RPMI7951 (cell line): ENCODE measurements around the gene RPS21. TPM values are rescaled to one million over a fixed set of nuclear protein-coding genes. Genes with fewer than 3 reads are reported as not detected.
A peak's percentile ranks its signal among the peaks of the same experiment; 100 is the strongest.
"Not testable (repeated sequence)": the region's sequence is repeated elsewhere in the genome, so short reads cannot be mapped to it uniquely, and the experiment has no call there.

Source experiments
- DNase-seq: peaks from one replicate; pipeline ENCODE4 v3.0.0-alpha.2; 2012; ENCODE audit warnings: low read depth
- total RNA-seq: library from RNA; depleted of rRNA; stranded (reverse); fragments of >200 nt; shearing (Covaris generic); gene quantifications from 2 replicates; pipeline ENCODE4 v1.2.3, GENCODE V29; 2014

The RPS21 gene
- total RNA-seq, 1 experiment from 2014 or later, result 2,752 TPM

- DNase-seq, result peak; percentile 75
These were observed 21.0 kb upstream of the RPS21 start for GRCh38 chr20:62365814-62366369.

- DNase-seq, result no peak
These were observed 20.4 kb upstream of the RPS21 start for GRCh38 chr20:62366370-62367135.

GRCh38 chr20:62367136-62367632 is 19.7 kb upstream of the RPS21 start, which contains the start of gene LAMA5:
LAMA5 (minus strand) TSS chr20:62367312; CDS start chr20:62367245, 67 bp downstream.
- DNase-seq, result peak; percentile 64

GRCh38 chr20:62367633-62368391 is 19.1 kb upstream of the RPS21 start:
- peak; percentile 46 for DNase-seq

- DNase-seq, result peak; percentile 64
These were observed 18.4 kb upstream of the RPS21 start for GRCh38 chr20:62368392-62368975.

GRCh38 chr20:62368976-62369814 is 17.7 kb upstream of the RPS21 start:
- peak; percentile 93 for DNase-seq

GRCh38 chr20:62369815-62370114 is 17.1 kb upstream of the RPS21 start:
- DNase-seq, result no peak

- peak; percentile 99 for DNase-seq
These were observed 16.6 kb upstream of the RPS21 start for GRCh38 chr20:62370115-62370806.

GRCh38 chr20:62370807-62371587 is 15.9 kb upstream of the RPS21 start:
- DNase-seq, result no peak

- no peak for DNase-seq
These were observed 15.3 kb upstream of the RPS21 start for GRCh38 chr20:62371588-62372041.

GRCh38 chr20:62372042-62372993 is 14.6 kb upstream of the RPS21 start:
- DNase-seq, result no peak

GRCh38 chr20:62373631-62374179 is 13.2 kb upstream of the RPS21 start:
- DNase-seq, result not testable (repeated sequence)

- DNase-seq, result peak; percentile 54
These were observed 12.4 kb upstream of the RPS21 start for GRCh38 chr20:62374331-62375152.

GRCh38 chr20:62376112-62377063 is 10.5 kb upstream of the RPS21 start:
- peak; percentile 72 for DNase-seq

- no peak for DNase-seq
These were observed 9.8 kb upstream of the RPS21 start for GRCh38 chr20:62377064-62377461.

- no peak for DNase-seq
These were observed 9.2 kb upstream of the RPS21 start for GRCh38 chr20:62377615-62378178.
